GM12878 (cell line): ENCODE results near the gene ACCS.

Source experiments
- HCFC1 ChIP-seq: fragments of 150-350 bp; IDR thresholded peaks from 2 replicates; pipeline ENCODE4 v1.6.1; 2014; ENCODE audit warnings: low read length
- NRF1 ChIP-seq: conservative IDR thresholded peaks from 2 replicates; pipeline ENCODE4 v1.6.1; 2011; ENCODE audit warnings: mild to moderate bottlenecking, low read depth, low read length, improper control_type of control experiment
- TAF1 ChIP-seq: IDR thresholded peaks from 2 replicates; pipeline ENCODE4 v1.6.1; 2011; ENCODE audit warnings: mild to moderate bottlenecking, low read depth, low read length, borderline replicate concordance
- TF ChIP-seq, protein P1 (sequence below): IDR thresholded peaks from 2 replicates; pipeline ENCODE4 v1.6.1; 2011; ENCODE audit warnings: low read depth, low read length, improper control_type of control experiment, borderline replicate concordance

DNA sequence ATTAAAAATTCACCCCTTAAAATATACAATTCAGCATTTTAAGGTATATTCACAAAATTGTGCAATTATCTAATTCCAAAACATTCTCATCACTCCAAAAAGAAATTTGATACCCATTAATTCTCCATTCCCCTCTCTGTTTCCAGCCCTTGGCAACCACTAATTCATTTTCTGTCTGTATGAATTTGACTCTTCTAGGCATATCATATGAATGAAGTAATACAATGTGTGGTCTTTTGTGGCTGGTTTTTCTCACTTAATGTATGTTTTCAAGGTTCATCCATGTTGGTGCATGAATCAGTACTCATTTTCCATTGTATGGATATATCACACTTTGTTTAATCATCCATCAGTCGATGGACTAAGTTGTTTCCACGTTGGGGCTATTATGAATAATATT is 47.2 kb upstream of the ACCS start:
- TF ChIP-seq, protein P1, sequence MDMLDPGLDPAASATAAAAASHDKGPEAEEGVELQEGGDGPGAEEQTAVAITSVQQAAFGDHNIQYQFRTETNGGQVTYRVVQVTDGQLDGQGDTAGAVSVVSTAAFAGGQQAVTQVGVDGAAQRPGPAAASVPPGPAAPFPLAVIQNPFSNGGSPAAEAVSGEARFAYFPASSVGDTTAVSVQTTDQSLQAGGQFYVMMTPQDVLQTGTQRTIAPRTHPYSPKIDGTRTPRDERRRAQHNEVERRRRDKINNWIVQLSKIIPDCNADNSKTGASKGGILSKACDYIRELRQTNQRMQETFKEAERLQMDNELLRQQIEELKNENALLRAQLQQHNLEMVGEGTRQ = no peak
- TF ChIP-seq HCFC1 = no peak
- no peak for TF ChIP-seq TAF1
- TF ChIP-seq NRF1 = no peak
